ENCODE data around the gene DDX20. TPM values are rescaled to one million over a fixed set of nuclear protein-coding genes. Genes with fewer than 3 reads are reported as not detected.

Gene DDX20
- total RNA-seq, 1 donor from 2014 or later = 24.7 TPM

DNA sequence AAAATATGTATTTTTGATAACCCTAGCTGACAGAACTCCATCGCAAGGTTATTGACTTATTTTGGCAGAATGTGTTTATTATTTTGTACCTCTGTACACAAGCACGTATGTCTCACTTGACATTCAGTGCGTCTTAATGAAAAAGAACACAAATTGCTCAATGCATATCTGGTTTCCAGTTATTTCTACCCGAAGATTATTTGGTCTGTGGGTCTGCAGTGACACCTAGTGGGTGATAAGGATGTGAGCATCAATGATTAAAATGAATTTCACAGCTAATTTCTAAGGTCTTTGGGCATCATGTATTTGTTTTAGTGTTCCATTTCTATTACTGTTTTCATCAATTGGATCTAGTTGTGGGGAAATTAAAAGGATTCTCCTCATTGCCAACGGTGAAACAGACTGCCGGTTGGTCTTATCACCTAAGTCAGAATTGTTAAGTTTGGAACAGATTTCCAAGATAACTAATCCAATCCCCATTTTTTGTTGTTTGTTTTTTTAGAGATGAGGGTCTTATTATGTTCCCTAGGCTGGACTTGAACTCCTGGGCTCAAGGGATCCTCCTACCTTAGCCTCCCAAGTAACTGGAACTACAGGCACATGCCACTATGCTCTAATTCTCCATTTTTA is 13.9 kb downstream of the DDX20 start:
- peak; percentile 9 for DNase-seq (ENCODE audit: low read depth)
- no peaks in the 10 kb centered on the region for H3K36me3 ChIP-seq (ENCODE audit: control insufficient read depth, insufficient read depth, low read length)
- H3K27me3 ChIP-seq (ENCODE audit: control insufficient read depth, insufficient read depth, low read length) = no peaks in the 10 kb centered on the region
- H3K4me3 ChIP-seq (ENCODE audit: low read depth, low read length) = no peak overlapping the region
- TF ChIP-seq, protein P1, sequence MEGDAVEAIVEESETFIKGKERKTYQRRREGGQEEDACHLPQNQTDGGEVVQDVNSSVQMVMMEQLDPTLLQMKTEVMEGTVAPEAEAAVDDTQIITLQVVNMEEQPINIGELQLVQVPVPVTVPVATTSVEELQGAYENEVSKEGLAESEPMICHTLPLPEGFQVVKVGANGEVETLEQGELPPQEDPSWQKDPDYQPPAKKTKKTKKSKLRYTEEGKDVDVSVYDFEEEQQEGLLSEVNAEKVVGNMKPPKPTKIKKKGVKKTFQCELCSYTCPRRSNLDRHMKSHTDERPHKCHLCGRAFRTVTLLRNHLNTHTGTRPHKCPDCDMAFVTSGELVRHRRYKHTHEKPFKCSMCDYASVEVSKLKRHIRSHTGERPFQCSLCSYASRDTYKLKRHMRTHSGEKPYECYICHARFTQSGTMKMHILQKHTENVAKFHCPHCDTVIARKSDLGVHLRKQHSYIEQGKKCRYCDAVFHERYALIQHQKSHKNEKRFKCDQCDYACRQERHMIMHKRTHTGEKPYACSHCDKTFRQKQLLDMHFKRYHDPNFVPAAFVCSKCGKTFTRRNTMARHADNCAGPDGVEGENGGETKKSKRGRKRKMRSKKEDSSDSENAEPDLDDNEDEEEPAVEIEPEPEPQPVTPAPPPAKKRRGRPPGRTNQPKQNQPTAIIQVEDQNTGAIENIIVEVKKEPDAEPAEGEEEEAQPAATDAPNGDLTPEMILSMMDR (IDR thresholded peaks at IDR 0.05; ENCODE audit: insufficient read depth, low read length, poor library complexity, severe bottlenecking) = peak; percentile 73

DNA sequence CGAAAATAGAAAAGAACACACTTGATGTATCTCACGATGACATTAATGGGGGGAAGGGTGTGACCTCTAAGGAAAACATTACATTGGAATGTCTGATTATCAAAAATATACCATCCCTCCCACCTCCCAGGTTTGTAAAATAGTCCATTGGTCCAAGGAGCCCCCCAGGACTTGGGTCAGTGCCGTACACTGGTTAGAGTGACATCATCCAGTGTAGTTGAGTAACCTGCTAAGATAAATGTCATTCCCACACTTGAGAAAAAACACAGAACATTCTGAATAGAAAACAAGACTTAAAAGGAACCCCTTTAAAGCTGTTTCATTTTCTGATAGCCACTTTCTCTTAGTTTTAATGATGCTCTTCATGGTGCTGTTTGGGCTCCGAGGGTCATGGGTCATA is 15.2 kb downstream of the DDX20 start:
- TF ChIP-seq, protein P1 (IDR thresholded peaks at IDR 0.05; ENCODE audit: insufficient read depth, low read length, poor library complexity, severe bottlenecking) = no peak
- Histone ChIP-seq H3K27me3 (ENCODE audit: control insufficient read depth, insufficient read depth, low read length) (no peaks in the 10 kb centered on the region), H3K4me3 (ENCODE audit: low read depth, low read length) (no peak overlapping the region), H3K36me3 (ENCODE audit: control insufficient read depth, insufficient read depth, low read length) (no peaks in the 10 kb centered on the region)
- no peak for DNase-seq (ENCODE audit: low read depth)

DNA sequence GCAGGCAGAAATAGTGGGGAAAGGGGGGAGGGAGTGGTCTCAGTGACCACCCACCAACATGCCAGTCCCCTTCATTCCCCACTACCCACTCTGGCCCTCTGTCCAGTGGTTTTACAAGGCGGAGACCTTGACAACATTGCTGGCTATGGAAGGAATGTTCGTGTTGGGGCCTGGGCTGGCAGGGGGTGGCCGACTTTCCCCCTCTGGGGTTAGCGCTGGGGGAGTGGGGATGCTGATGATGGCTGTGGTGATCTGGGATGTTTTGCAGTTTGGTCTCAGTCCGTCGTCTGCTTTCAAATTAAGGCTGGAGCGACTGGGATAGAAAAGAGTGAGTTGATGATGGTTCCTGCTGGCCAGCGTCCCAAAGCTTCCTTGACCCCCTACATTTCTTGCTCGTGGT is 20.3 kb downstream of the DDX20 start:
- no peak overlapping the region for H3K4me3 ChIP-seq (ENCODE audit: low read depth, low read length)
- TF ChIP-seq, protein P1 (IDR thresholded peaks at IDR 0.05; ENCODE audit: insufficient read depth, low read length, poor library complexity, severe bottlenecking) = no peak
- no peak for DNase-seq (ENCODE audit: low read depth)
- no peaks in the 10 kb centered on the region for H3K27me3 ChIP-seq (ENCODE audit: control insufficient read depth, insufficient read depth, low read length)
- no peaks in the 10 kb centered on the region for H3K36me3 ChIP-seq (ENCODE audit: control insufficient read depth, insufficient read depth, low read length)

DNA sequence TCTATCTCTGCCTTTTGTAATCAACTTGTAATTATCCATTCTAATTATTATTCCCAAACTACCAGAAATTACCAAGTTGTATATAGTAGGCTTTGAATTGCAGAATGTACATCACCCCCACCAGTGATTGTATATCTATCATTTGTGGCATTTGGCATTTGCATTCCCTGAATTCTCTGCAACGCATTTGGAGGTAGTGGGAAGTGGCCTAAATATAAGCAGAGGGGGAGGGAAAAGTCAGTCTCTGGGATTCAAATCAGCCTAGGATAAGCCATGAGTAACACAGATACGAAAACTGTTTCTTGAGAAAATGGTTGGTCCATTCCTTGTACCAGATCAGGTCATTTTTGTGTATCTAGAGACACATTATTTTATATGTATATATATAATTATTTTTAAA is 20.7 kb downstream of the DDX20 start:
- no peak overlapping the region for H3K4me3 ChIP-seq (ENCODE audit: low read depth, low read length)
- no peak for DNase-seq (ENCODE audit: low read depth)
- TF ChIP-seq, protein P1 (IDR thresholded peaks at IDR 0.05; ENCODE audit: insufficient read depth, low read length, poor library complexity, severe bottlenecking) = no peak
- H3K36me3 ChIP-seq (ENCODE audit: control insufficient read depth, insufficient read depth, low read length) = no peaks in the 10 kb centered on the region
- no peaks in the 10 kb centered on the region for H3K27me3 ChIP-seq (ENCODE audit: control insufficient read depth, insufficient read depth, low read length)

DNA sequence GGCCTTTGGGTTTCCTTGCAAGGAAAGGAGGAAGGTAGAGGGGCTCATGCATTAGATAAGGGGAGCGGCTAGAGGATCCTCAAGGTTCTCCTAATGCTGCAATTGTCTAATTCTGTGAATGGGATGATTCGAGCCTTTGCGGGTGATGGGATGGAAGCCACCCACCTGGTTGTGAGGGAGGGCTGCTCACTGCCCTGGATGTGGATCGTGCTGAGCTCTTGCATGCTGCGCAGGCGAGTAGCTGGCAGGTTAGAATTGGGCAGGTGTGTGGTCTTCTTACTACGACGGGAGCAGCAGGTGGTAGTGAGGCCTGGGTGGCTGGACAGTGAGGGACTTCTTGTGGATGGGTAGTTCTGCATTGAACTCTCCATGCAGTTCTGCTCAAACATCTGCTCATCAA is 21.2 kb downstream of the DDX20 start:
- H3K36me3 ChIP-seq (ENCODE audit: control insufficient read depth, insufficient read depth, low read length) = no peaks in the 10 kb centered on the region
- H3K27me3 ChIP-seq (ENCODE audit: control insufficient read depth, insufficient read depth, low read length) = no peaks in the 10 kb centered on the region
- TF ChIP-seq, protein P1 (IDR thresholded peaks at IDR 0.05; ENCODE audit: insufficient read depth, low read length, poor library complexity, severe bottlenecking) = no peak
- no peak for DNase-seq (ENCODE audit: low read depth)
- no peak overlapping the region for H3K4me3 ChIP-seq (ENCODE audit: low read depth, low read length)

DNA sequence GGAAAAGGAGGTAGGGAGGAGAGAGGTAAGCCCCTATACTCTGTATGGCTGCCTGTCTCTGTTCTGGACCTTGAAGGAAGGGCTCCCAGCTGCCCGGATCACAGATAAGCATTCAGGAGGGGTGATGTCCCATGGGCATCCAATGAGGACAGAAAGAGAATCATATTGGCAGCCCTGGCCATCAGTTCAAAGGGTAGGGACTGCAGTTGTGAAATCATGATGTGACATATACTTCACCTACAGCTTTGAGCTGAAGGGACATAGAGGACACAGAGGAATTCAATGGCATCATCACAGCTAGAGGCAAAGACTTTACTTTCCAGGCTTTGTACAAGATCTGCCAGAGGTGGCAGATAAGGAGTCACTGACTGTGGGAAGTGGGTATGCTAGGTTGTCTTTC is 21.6 kb downstream of the DDX20 start:
- no peak for DNase-seq (ENCODE audit: low read depth)
- TF ChIP-seq, protein P1 (IDR thresholded peaks at IDR 0.05; ENCODE audit: insufficient read depth, low read length, poor library complexity, severe bottlenecking) = no peak
- Histone ChIP-seq H3K27me3 (ENCODE audit: control insufficient read depth, insufficient read depth, low read length) (no peaks in the 10 kb centered on the region), H3K4me3 (ENCODE audit: low read depth, low read length) (no peak overlapping the region), H3K36me3 (ENCODE audit: control insufficient read depth, insufficient read depth, low read length) (no peaks in the 10 kb centered on the region)

All from kidney epithelial cell (primary cell).